Activated effector memory CD4-positive, alpha-beta T cell treated with Interleukin-2 at 50 U/mL for 16 hours (primary cell): ENCODE measurements around the gene SGCG.

Experiments
- DNase-seq: peaks from one replicate; pipeline ENCODE4 v3.0.0-alpha.2; 2020

The SGCG gene

GRCh38 chr13:23344931-23345595, 164.3 kb downstream of the SGCG start:
- DNase-seq, result no peak

GRCh38 chr13:23347601-23348000, 166.8 kb downstream of the SGCG start:
- no peak for DNase-seq

GRCh38 chr13:23348262-23349127, 167.7 kb downstream of the SGCG start:
- no peak for DNase-seq

GRCh38 chr13:23349161-23349897, 168.6 kb downstream of the SGCG start:
- DNase-seq, result no peak

GRCh38 chr13:23350009-23350408, 169.2 kb downstream of the SGCG start:
- DNase-seq, result no peak

GRCh38 chr13:23352161-23352560, 171.4 kb downstream of the SGCG start:
- DNase-seq, result no peak

GRCh38 chr13:23354520-23354919, 173.7 kb downstream of the SGCG start:
- no peak for DNase-seq

GRCh38 chr13:23356368-23356767, 175.6 kb downstream of the SGCG start:
- no peak for DNase-seq

- DNase-seq, result no peak
Measured at GRCh38 chr13:23357349-23357748, 176.6 kb downstream of the SGCG start.

- no peak for DNase-seq
Measured at GRCh38 chr13:23359882-23360281, 179.1 kb downstream of the SGCG start.

GRCh38 chr13:23365652-23366051, 184.9 kb downstream of the SGCG start:
- DNase-seq, result no peak

GRCh38 chr13:23367907-23368306, 187.1 kb downstream of the SGCG start:
- DNase-seq, result no peak

GRCh38 chr13:23372264-23372906, 191.6 kb downstream of the SGCG start:
- DNase-seq, result no peak
